H1 (cell line): ENCODE data around the gene RAB36. TPM values are rescaled to one million over a fixed set of nuclear protein-coding genes. Genes with fewer than 3 reads are reported as not detected.

Source experiments
- ASH2L ChIP-seq: fragments of 200-600, 300-600 bp; sonication (generic); IDR thresholded peaks from one replicate; pipeline ENCODE4 v1.7.1; 2017; ENCODE audit warnings: low read length
- CTBP2 ChIP-seq: IDR thresholded peaks from 2 replicates; pipeline ENCODE4 v1.7.0; 2011; ENCODE audit warnings: borderline replicate concordance, mild to moderate bottlenecking, moderate library complexity, mixed read lengths, low read length; ENCODE audit not compliant: insufficient read depth, insufficient read length
- EP300 ChIP-seq, 2 experiments: IDR thresholded peaks; 1 replicate in 1 of 2; 2 replicates in 1 of 2; pipeline ENCODE4 v1.6.1; 2011 to 2012; ENCODE audit warnings: low read depth in 2 of 2, low read length in 2 of 2, mild to moderate bottlenecking in 2 of 2, borderline replicate concordance in 1 of 2, inconsistent platforms in 1 of 2, moderate library complexity in 1 of 2
- KDM1A ChIP-seq: fragments of 200-600, 300-600 bp; sonication (generic); IDR thresholded peaks from 2 replicates; pipeline ENCODE4 v1.7.1; 2016; ENCODE audit warnings: mild to moderate bottlenecking, low read length, borderline replicate concordance
- KDM5A ChIP-seq: fragments of 200-600 bp; IDR thresholded peaks from 2 replicates; pipeline ENCODE4 v1.7.1; 2012; ENCODE audit warnings: mild to moderate bottlenecking, low read length, inconsistent platforms, mixed read lengths
- RAD21 ChIP-seq, 2 experiments: IDR thresholded peaks in 1 of 2; conservative IDR thresholded peaks in 1 of 2; 2 replicates each; pipeline ENCODE4 v1.6.1; 2011; ENCODE audit warnings: low read depth in 2 of 2, low read length in 2 of 2, improper control_type of control experiment in 1 of 2, inconsistent platforms in 1 of 2, mild to moderate bottlenecking in 1 of 2, moderate library complexity in 1 of 2
- RNF2 ChIP-seq: fragments of 200-900, 300-1000 bp; sonication (generic); IDR thresholded peaks from 2 replicates; pipeline ENCODE4 v1.7.1; 2016; ENCODE audit warnings: borderline replicate concordance, low read depth, mild to moderate bottlenecking, antibody characterized with exemption, low read length; ENCODE audit not compliant: poor library complexity, severe bottlenecking; ENCODE audit errors: missing control alignments
- TCF12 ChIP-seq: IDR thresholded peaks from 2 replicates; pipeline ENCODE4 v1.6.1; 2011; ENCODE audit warnings: low read depth, mild to moderate bottlenecking, low read length
- YY1 ChIP-seq: IDR thresholded peaks from 2 replicates; pipeline ENCODE4 v1.6.1; 2011; ENCODE audit warnings: low read depth, mild to moderate bottlenecking, low read length
- polyA plus RNA-seq, 7 experiments: library from polyadenylated mRNA; depleted of rRNA in 3 of 7; stranded (reverse) in 5 of 7; unstranded in 2 of 7; fragments of >200 nt in 5 of 7; fragments of 200-250 nt in 2 of 7; gene quantifications; 1 replicate in 5 of 7; 2 replicates in 1 of 7; 4 replicates in 1 of 7; pipeline versions ENCODE4 v1.2.1 to v1.2.3, GENCODE V29; 2011 to 2013; ENCODE audit warnings: missing spikeins in 2 of 7, mixed read lengths in 2 of 7
- total RNA-seq: library from RNA; stranded (reverse); fragmentation: NEBNext Ultra II Directional; extraction: Animal tissue kit (Norgen Biotek cat#: 25700); gene quantifications from 2 replicates; pipeline ENCODE4 v1.2.1, GENCODE V29; 2021
- TF ChIP-seq, protein P1 (sequence below): IDR thresholded peaks from 2 replicates; pipeline ENCODE4 v1.6.1; 2012; ENCODE audit warnings: inconsistent platforms

Gene RAB36
- total and polyA plus RNA-seq, 2 of the 8 experiments (the other 6 are each of a cell fraction or from before 2014, with no cell fraction given), result 1.0 to 1.5 TPM

DNA sequence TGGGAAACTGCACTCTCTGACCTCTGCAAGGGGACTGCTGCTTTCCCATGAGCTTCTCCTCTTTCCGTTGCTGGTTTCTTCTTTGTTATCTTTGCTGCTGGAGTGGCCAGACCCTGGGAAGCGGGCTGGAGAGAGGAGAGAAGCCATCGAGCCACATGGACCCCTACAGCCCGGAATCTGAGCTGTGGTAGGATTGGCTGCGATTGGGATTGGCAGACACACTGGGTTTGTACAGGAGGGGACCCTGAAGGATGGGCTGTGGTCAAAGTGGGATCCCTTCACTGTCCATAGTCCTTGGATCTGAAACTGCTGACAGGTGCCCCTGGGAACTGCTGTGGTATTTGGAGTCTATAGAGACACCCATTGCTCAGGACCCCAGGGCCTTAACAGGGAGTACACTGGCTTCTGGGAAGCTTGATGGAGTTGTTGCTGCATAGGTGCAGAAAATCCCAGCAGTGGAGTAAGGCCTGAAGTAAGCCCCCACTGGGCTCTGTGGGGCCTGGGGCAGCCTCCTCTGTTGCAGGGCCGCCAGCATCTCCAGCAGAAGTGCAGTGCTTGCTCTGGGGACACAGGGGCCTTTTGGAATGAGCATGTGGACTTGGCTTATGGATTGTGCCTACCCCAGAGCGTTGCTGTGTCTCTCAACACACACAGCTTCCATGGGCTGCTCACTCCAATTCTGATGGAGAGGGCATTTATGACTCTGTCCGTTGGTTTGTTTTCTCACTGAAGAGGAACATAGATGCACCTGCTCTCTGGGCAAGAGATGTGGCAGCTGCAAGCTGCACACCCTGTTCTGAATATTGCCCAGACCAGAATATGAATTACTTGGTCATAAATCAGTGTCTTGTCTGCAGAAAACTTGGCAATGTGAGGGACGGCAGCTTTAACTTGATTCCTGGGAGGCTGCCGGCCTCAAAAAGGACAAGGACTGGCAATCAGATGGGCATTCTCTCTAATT lies 67.1 kb downstream of the RAB36 start (continued):
- no peak for TF ChIP-seq TCF12
- TF ChIP-seq RAD21 (IDR thresholded peaks at IDR 0.05 in 1 of 2, conservative IDR thresholded peaks at IDR 0.05 in 1 of 2; ENCODE audit: low read depth in 2 of 2, low read length in 2 of 2), result no peak
- no peak for TF ChIP-seq KDM5A
- TF ChIP-seq, protein P1, sequence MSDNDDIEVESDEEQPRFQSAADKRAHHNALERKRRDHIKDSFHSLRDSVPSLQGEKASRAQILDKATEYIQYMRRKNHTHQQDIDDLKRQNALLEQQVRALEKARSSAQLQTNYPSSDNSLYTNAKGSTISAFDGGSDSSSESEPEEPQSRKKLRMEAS, result no peak
- no peak for TF ChIP-seq EP300 (IDR thresholded peaks at IDR 0.05; ENCODE audit: borderline replicate concordance in 1 of 2, low read depth in 2 of 2, low read length in 2 of 2)
- TF ChIP-seq ASH2L, result no peak
- TF ChIP-seq KDM1A, result no peak
- TF ChIP-seq RNF2, result no peak
- TF ChIP-seq YY1, result no peak
- no peak for TF ChIP-seq CTBP2
